CD1c-positive myeloid dendritic cell (primary cell): Measurements from ENCODE around the gene ZNF660.

Source experiments
- DNase-seq: peaks from one replicate; pipeline ENCODE4 v3.0.0-alpha.2; 2016; ENCODE audit errors: extremely low spot score

ZNF660 gene

DNA sequence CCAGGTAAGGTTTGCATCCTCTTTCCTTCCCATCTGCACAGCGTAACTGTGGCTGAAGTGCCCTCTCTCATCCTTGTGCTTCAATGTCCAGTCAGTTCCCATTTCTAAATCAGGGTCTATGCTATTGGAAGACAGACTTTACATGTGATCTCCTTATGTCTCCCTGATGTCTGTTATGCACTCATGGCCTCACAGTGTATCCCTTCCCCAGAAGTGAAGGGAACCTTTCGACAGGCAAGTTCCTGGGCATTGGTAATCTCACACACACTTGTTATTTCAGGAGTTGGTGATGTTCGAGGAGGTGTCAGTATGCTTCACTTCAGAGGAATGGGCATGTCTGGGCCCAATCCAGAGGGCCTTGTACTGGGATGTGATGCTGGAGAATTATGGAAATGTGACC is 47.4 kb downstream of the ZNF660 start:
- DNase-seq: no peak

DNA sequence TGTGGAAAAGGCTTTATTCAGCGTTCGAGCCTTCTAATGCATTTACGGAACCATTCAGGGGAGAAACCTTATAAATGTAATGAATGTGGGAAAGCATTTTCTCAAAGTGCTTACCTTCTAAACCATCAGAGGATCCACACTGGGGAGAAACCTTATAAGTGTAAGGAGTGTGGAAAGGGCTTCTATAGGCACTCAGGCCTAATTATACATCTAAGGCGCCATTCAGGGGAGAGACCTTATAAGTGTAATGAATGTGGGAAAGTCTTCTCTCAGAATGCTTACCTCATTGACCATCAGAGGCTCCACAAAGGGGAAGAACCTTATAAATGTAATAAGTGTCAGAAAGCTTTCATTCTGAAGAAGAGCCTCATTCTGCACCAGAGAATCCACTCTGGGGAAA is 57.6 kb downstream of the ZNF660 start:
- no peak for DNase-seq

DNA sequence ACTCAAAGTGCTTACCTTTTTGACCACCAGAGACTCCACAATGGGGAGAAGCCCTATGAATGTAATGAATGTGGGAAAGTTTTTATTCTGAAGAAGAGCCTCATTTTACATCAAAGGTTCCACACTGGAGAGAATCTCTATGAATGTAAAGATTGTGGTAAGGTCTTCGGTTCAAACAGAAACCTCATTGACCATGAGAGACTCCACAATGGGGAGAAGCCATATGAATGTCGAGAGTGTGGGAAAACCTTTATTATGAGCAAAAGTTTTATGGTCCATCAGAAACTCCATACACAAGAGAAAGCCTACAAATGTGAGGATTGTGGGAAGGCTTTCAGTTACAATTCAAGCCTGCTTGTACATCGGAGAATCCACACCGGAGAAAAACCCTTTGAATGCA is 58.3 kb downstream of the ZNF660 start:
- no peak for DNase-seq

DNA sequence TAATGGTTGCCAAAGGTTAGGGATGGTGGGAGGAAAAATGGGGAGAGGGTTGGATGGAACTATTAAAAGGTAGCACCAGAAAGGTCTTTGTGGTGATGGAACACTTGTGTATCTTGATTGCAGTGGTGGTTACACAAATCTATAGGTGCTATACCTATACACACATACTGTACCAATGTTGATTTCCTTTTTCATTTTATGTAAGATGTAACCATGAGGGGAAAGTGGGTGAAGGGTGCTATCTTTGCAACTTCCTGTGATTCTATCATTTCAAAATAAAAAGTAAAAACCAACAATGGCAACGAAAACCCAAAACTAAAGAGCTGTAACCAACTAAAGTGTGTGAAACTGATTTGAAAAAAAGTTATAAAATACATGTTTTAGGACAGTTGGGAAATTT is 63.0 kb downstream of the ZNF660 start:
- DNase-seq: no peak

DNA sequence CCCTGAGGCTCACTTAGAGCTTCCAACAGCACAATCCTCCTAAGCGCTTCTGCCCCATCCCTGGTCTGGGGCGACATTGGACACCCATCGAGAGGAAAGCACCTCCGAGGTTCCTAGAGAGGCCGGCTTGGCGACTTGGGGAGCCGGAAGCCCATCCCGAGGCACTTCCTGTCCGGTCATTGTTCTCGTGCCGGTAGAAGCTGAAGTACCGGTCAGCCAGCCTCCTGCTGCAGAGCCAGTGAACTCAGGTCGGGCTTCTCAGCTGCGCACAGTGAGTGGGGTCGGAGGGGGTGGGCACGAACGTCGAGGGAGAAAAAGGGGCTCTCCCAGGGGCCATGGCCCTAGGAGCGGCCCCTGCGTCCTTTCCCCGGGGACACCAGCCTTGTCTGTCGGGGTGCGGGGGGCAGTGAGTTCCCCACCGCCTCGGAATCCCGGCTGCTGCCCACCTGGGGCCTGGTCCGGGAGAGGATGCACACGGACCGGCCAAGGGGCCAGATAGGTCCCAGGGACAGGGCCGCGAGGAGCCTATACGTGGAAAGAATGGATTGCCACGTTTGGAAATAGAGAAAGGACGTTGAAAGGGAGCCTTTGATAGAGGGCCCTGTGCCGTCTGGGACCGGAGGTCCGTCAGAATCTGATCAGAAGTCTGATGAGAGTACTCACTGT is 63.9 kb downstream of the ZNF660 start, which contains the start of gene ZNF35:
Gene ZNF35 (plus strand): TSS at position 169 of the 666 bp plus-strand sequence. CDS start 2,336 bp downstream, outside the sequence.
- DNase-seq: peak; percentile 74
